ENCODE data around the gene DACH1. TPM values are rescaled to one million over a fixed set of nuclear protein-coding genes. Genes with fewer than 3 reads are reported as not detected.

DACH1 gene
- total RNA-seq, 2 experiments from 2014 or later, result not detected

- no peak for DNase-seq
- intact Hi-C loops (cut with micrococcal nuclease), result no loop called here
- Mint-ChIP-seq H3K27me3 (no peaks in the 10 kb centered on the region), H3K9me3 (no peaks in the 10 kb centered on the region), H3K36me3 (no peaks in the 10 kb centered on the region), H3K4me1 (ENCODE audit: low read depth) (no peaks in the 10 kb centered on the region), H3K27ac (no peak overlapping the region), H3K4me3 (no peak overlapping the region)
- ChIA-PET CTCF (no interaction called here), POLR2A (no interaction called here)
Observed at GRCh38 chr13:71811344-71811743, 55.7 kb downstream of the DACH1 start.

- Mint-ChIP-seq H3K4me1 (ENCODE audit: low read depth) (no peaks in the 10 kb centered on the region), H3K27ac (no peak overlapping the region), H3K9me3 (no peaks in the 10 kb centered on the region), H3K4me3 (no peak overlapping the region), H3K27me3 (no peaks in the 10 kb centered on the region), H3K36me3 (no peaks in the 10 kb centered on the region)
- intact Hi-C loops (cut with micrococcal nuclease), result no loop called here
- POLR2A ChIA-PET, result no interaction called here
- DNase-seq, result no peak
- CTCF ChIA-PET, result no interaction called here
Observed at GRCh38 chr13:71808708-71809107, 58.3 kb downstream of the DACH1 start.

GRCh38 chr13:71806886-71807285, 60.1 kb downstream of the DACH1 start:
- ChIA-PET POLR2A (no interaction called here), CTCF (no interaction called here)
- DNase-seq, result no peak
- Mint-ChIP-seq H3K9me3 (no peaks in the 10 kb centered on the region), H3K36me3 (no peaks in the 10 kb centered on the region), H3K4me1 (ENCODE audit: low read depth) (no peaks in the 10 kb centered on the region), H3K27me3 (no peaks in the 10 kb centered on the region), H3K27ac (no peak overlapping the region), H3K4me3 (no peak overlapping the region)
- intact Hi-C loops (cut with micrococcal nuclease), result no loop called here

- Mint-ChIP-seq H3K9me3 (no peaks in the 10 kb centered on the region), H3K4me3 (no peak overlapping the region), H3K4me1 (ENCODE audit: low read depth) (no peaks in the 10 kb centered on the region), H3K27me3 (no peaks in the 10 kb centered on the region), H3K27ac (no peak overlapping the region), H3K36me3 (no peaks in the 10 kb centered on the region)
- POLR2A ChIA-PET, result no interaction called here
- CTCF ChIA-PET, result no interaction called here
- DNase-seq, result no peak
- intact Hi-C loops (cut with micrococcal nuclease), result no loop called here
Observed at GRCh38 chr13:71803066-71803465, 63.9 kb downstream of the DACH1 start.

- no peak for DNase-seq
- ChIA-PET CTCF (no interaction called here), POLR2A (no interaction called here)
- H3K27ac Mint-ChIP-seq, result no peak overlapping the region
- no peaks in the 10 kb centered on the region for H3K4me1 Mint-ChIP-seq (ENCODE audit: low read depth)
- intact Hi-C loops (cut with micrococcal nuclease), result no loop called here
- H3K9me3 Mint-ChIP-seq, result no peaks in the 10 kb centered on the region
- no peaks in the 10 kb centered on the region for H3K36me3 Mint-ChIP-seq
- no peaks in the 10 kb centered on the region for H3K27me3 Mint-ChIP-seq
- H3K4me3 Mint-ChIP-seq, result no peak overlapping the region
Observed at GRCh38 chr13:71801781-71802180, 65.2 kb downstream of the DACH1 start.

- no peaks in the 10 kb centered on the region for H3K36me3 Mint-ChIP-seq
- no peak for DNase-seq
- H3K9me3 Mint-ChIP-seq, result no peaks in the 10 kb centered on the region
- no peak overlapping the region for H3K4me3 Mint-ChIP-seq
- H3K4me1 Mint-ChIP-seq (ENCODE audit: low read depth), result no peaks in the 10 kb centered on the region
- CTCF ChIA-PET, result no interaction called here
- intact Hi-C loops (cut with micrococcal nuclease), result no loop called here
- POLR2A ChIA-PET, result no interaction called here
- no peak overlapping the region for H3K27ac Mint-ChIP-seq
- no peaks in the 10 kb centered on the region for H3K27me3 Mint-ChIP-seq
Observed at GRCh38 chr13:71801165-71801760, 65.7 kb downstream of the DACH1 start.

GRCh38 chr13:71799324-71799723, 67.7 kb downstream of the DACH1 start:
- H3K27ac Mint-ChIP-seq, result no peak overlapping the region

GRCh38 chr13:71798707-71799106, 68.3 kb downstream of the DACH1 start:
- H3K9me3 Mint-ChIP-seq, result no peaks in the 10 kb centered on the region
- no peaks in the 10 kb centered on the region for H3K4me1 Mint-ChIP-seq (ENCODE audit: low read depth)
- ChIA-PET CTCF (no interaction called here), POLR2A (no interaction called here)
- no peak for DNase-seq
- H3K27ac Mint-ChIP-seq, result no peak overlapping the region
- H3K27me3 Mint-ChIP-seq, result no peaks in the 10 kb centered on the region
- intact Hi-C loops (cut with micrococcal nuclease), result no loop called here
- H3K4me3 Mint-ChIP-seq, result no peak overlapping the region
- no peaks in the 10 kb centered on the region for H3K36me3 Mint-ChIP-seq

More at GRCh38 chr13:71799324-71799723, 67.7 kb downstream of the DACH1 start:
- ChIA-PET CTCF (no interaction called here), POLR2A (no interaction called here)
- no peak for DNase-seq
- Mint-ChIP-seq H3K36me3 (no peaks in the 10 kb centered on the region), H3K27me3 (no peaks in the 10 kb centered on the region), H3K9me3 (no peaks in the 10 kb centered on the region), H3K4me3 (no peak overlapping the region), H3K4me1 (ENCODE audit: low read depth) (no peaks in the 10 kb centered on the region)
- intact Hi-C loops (cut with micrococcal nuclease), result no loop called here

- no peaks in the 10 kb centered on the region for H3K4me1 Mint-ChIP-seq (ENCODE audit: low read depth)
- H3K4me3 Mint-ChIP-seq, result no peak overlapping the region
- no peaks in the 10 kb centered on the region for H3K27me3 Mint-ChIP-seq
- H3K27ac Mint-ChIP-seq, result no peak overlapping the region
- POLR2A ChIA-PET, result no interaction called here
- intact Hi-C loops (cut with micrococcal nuclease), result no loop called here
- no peak for DNase-seq
- no peaks in the 10 kb centered on the region for H3K9me3 Mint-ChIP-seq
- CTCF ChIA-PET, result no interaction called here
- no peaks in the 10 kb centered on the region for H3K36me3 Mint-ChIP-seq
Observed at GRCh38 chr13:71797517-71797916, 69.5 kb downstream of the DACH1 start.

GRCh38 chr13:71789693-71790329, 77.2 kb downstream of the DACH1 start:
- Mint-ChIP-seq H3K4me1 (ENCODE audit: low read depth) (no peaks in the 10 kb centered on the region), H3K9me3 (no peaks in the 10 kb centered on the region), H3K4me3 (no peak overlapping the region), H3K36me3 (no peaks in the 10 kb centered on the region), H3K27me3 (no peaks in the 10 kb centered on the region), H3K27ac (no peak overlapping the region)
- intact Hi-C loops (cut with micrococcal nuclease), result no loop called here
- POLR2A ChIA-PET, result no interaction called here
- DNase-seq, result no peak
- CTCF ChIA-PET, result no interaction called here

GRCh38 chr13:71789037-71789436, 78.0 kb downstream of the DACH1 start:
- ChIA-PET POLR2A (no interaction called here), CTCF (no interaction called here)
- Mint-ChIP-seq H3K27ac (no peak overlapping the region), H3K36me3 (no peaks in the 10 kb centered on the region), H3K4me3 (no peak overlapping the region), H3K9me3 (no peaks in the 10 kb centered on the region), H3K27me3 (no peaks in the 10 kb centered on the region), H3K4me1 (ENCODE audit: low read depth) (no peaks in the 10 kb centered on the region)
- no peak for DNase-seq
- intact Hi-C loops (cut with micrococcal nuclease), result no loop called here

GRCh38 chr13:71787414-71787813, 79.6 kb downstream of the DACH1 start:
- POLR2A ChIA-PET, result no interaction called here

GRCh38 chr13:71786875-71787274, 80.1 kb downstream of the DACH1 start:
- Mint-ChIP-seq H3K27ac (no peak overlapping the region), H3K27me3 (no peaks in the 10 kb centered on the region), H3K36me3 (no peaks in the 10 kb centered on the region), H3K9me3 (no peaks in the 10 kb centered on the region), H3K4me3 (no peak overlapping the region), H3K4me1 (ENCODE audit: low read depth) (no peaks in the 10 kb centered on the region)
- intact Hi-C loops (cut with micrococcal nuclease), result no loop called here
- POLR2A ChIA-PET, result no interaction called here
- CTCF ChIA-PET, result no interaction called here
- no peak for DNase-seq

More at GRCh38 chr13:71787414-71787813, 79.6 kb downstream of the DACH1 start:
- Mint-ChIP-seq H3K4me1 (ENCODE audit: low read depth) (no peaks in the 10 kb centered on the region), H3K36me3 (no peaks in the 10 kb centered on the region), H3K27ac (no peak overlapping the region), H3K9me3 (no peaks in the 10 kb centered on the region), H3K4me3 (no peak overlapping the region), H3K27me3 (no peaks in the 10 kb centered on the region)
- DNase-seq, result no peak
- intact Hi-C loops (cut with micrococcal nuclease), result no loop called here
- CTCF ChIA-PET, result no interaction called here
